HCT116 (cell line): ENCODE data around the gene NDUFS5. TPM values are rescaled to one million over a fixed set of nuclear protein-coding genes. Genes with fewer than 3 reads are reported as not detected.

Experiments
- ATAC-seq: fragments of 200-7000 bp; cut with Tn5 transposase; 2 replicates; pipeline ENCODE4 v1.9.1; 2020; ENCODE audit warnings: mild to moderate bottlenecking, moderate library complexity
- BruUV-seq: library from RNA; stranded (reverse); fragments of 400-500 nt; replicated peaks from 2 replicates; lab custom pipeline; 2021; lab: Mats Ljungman, UMichigan
- CTCF ChIA-PET: fragments of 300-600 bp; sonication (Branson Sonifier 250); formaldehyde crosslinking; loops from one replicate; lab custom pipeline; 2021; ENCODE audit warnings: antibody characterized with exemption; lab: Charles Lee
- POLR2A ChIA-PET: fragments of 300-600, 350-600 bp; sonication (Branson Sonifier 250); formaldehyde crosslinking; loops from one replicate; lab custom pipeline; 2021; ENCODE audit warnings: antibody characterized with exemption; lab: Charles Lee
- RAD21 ChIA-PET, 2 experiments: fragments of 300-600 bp; sonication (Branson Sonifier 250); formaldehyde crosslinking; loops; one replicate each; lab custom pipeline; 2023; ENCODE audit warnings: low total read pairs in 2 of 2; ENCODE audit not compliant: uncharacterized antibody in 2 of 2, unreplicated experiment in 2 of 2, low non-redundant PET in 1 of 2; lab: Charles Lee
- DNase-seq: peaks from one replicate; pipeline ENCODE4 v3.0.0-alpha.2; 2010; ENCODE audit warnings: low read depth, low spot score
- H2AFZ ChIP-seq: fragments of 200-600 bp; shearing (Covaris generic), sonication (generic); 2 replicates; pipeline ENCODE4 v1.6.1; 2017; ENCODE audit warnings: low read depth, mixed run types, mixed read lengths, antibody characterized with exemption, low read length; ENCODE audit not compliant: poor library complexity, severe bottlenecking
- H3K27ac ChIP-seq: 2 replicates; pipeline ENCODE4 v1.5.1; 2012; ENCODE audit warnings: low read depth, low read length
- H3K27me3 ChIP-seq: fragments of 200-600 bp; sonication (generic); 2 replicates; pipeline ENCODE4 v1.6.1; 2016; ENCODE audit warnings: mixed run types, low read length, mixed read lengths; ENCODE audit not compliant: insufficient read depth
- H3K36me3 ChIP-seq, 2 experiments: fragments of 200-500 bp in 1 of 2; fragments of 200-600 bp in 1 of 2; sonication (Bioruptor generic) in 1 of 2; sonication (generic) in 1 of 2; 2 replicates each; pipeline versions ENCODE4 v1.5.1 to v1.6.1; 2014 to 2016; ENCODE audit warnings: low read length in 2 of 2, inconsistent platforms in 1 of 2, mixed read lengths in 1 of 2, mixed run types in 1 of 2; ENCODE audit not compliant: insufficient read depth in 2 of 2, control insufficient read depth in 1 of 2
- H3K4me1 ChIP-seq, 2 experiments: fragments of 200-600 bp in 1 of 2; sonication (generic) in 1 of 2; 2 replicates each; pipeline versions ENCODE4 v1.5.1 to v1.6.1; 2012 to 2017; ENCODE audit warnings: low read length in 2 of 2, inconsistent platforms in 1 of 2, mild to moderate bottlenecking in 1 of 2, mixed read lengths in 1 of 2, mixed run types in 1 of 2, moderate library complexity in 1 of 2; ENCODE audit not compliant: insufficient read depth in 2 of 2, control insufficient read depth in 1 of 2
- H3K4me2 ChIP-seq: fragments of 200-600 bp; sonication (generic); 2 replicates; pipeline ENCODE4 v1.6.1; 2017; ENCODE audit warnings: mixed run types, low read length, mixed read lengths
- H3K4me3 ChIP-seq, 2 experiments: fragments of 200-600 bp in 1 of 2; sonication (generic) in 1 of 2; replicated peaks in 1 of 2; 2 replicates each; pipeline ENCODE4 v1.5.1; 2011 to 2016; ENCODE audit warnings: low read length in 2 of 2, control low read depth in 1 of 2, low read depth in 1 of 2, mild to moderate bottlenecking in 1 of 2, mixed read lengths in 1 of 2, mixed run types in 1 of 2
- H3K79me2 ChIP-seq: fragments of 200-600 bp; sonication (generic); 2 replicates; pipeline ENCODE4 v1.6.1; 2017; ENCODE audit warnings: mild to moderate bottlenecking, mixed run types, low read length, moderate library complexity, mixed read lengths; ENCODE audit not compliant: insufficient read depth
- H3K9ac ChIP-seq: fragments of 200-600 bp; sonication (generic); 2 replicates; pipeline ENCODE4 v1.6.1; 2016; ENCODE audit warnings: low read length, mixed read lengths
- H3K9me2 ChIP-seq: fragments of 200-600 bp; sonication (generic), shearing (Covaris generic); 2 replicates; pipeline ENCODE4 v1.6.1; 2017; ENCODE audit warnings: mixed run types, mild to moderate bottlenecking, moderate library complexity; ENCODE audit not compliant: insufficient read depth
- H3K9me3 ChIP-seq, 2 experiments: fragments of 200-500 bp in 1 of 2; fragments of 200-600 bp in 1 of 2; sonication (Bioruptor generic) in 1 of 2; sonication (generic) in 1 of 2; 2 replicates each; pipeline ENCODE4 v1.6.1; 2014 to 2017; ENCODE audit warnings: low read length in 2 of 2, mixed read lengths in 2 of 2, inconsistent platforms in 1 of 2, low read depth in 1 of 2, mild to moderate bottlenecking in 1 of 2, mixed run types in 1 of 2, moderate library complexity in 1 of 2; ENCODE audit not compliant: control insufficient read depth in 1 of 2, insufficient read depth in 1 of 2
- H4K20me1 ChIP-seq: fragments of 200-600 bp; sonication (generic), shearing (Covaris generic); 2 replicates; pipeline ENCODE4 v1.6.1; 2017; ENCODE audit warnings: mixed run types, mild to moderate bottlenecking, moderate library complexity; ENCODE audit not compliant: insufficient read depth
- CBX3 ChIP-seq: IDR thresholded peaks from 2 replicates; pipeline ENCODE4 v1.6.1; 2012; ENCODE audit warnings: low read depth
- CEBPB ChIP-seq: IDR thresholded peaks from 2 replicates; pipeline ENCODE4 v1.6.1; 2012; ENCODE audit warnings: low read depth
- ELF1 ChIP-seq: IDR thresholded peaks from 2 replicates; pipeline ENCODE4 v1.6.1; 2012; ENCODE audit warnings: low read depth, borderline replicate concordance
- EZH2 ChIP-seq: fragments of 200-600 bp; sonication (generic); IDR thresholded peaks from 2 replicates; pipeline ENCODE4 v1.6.1; 2017; ENCODE audit warnings: antibody characterized with exemption, mixed run types
- EZH2phosphoT487 ChIP-seq: fragments of 200-600 bp; IDR thresholded peaks from 2 replicates; pipeline ENCODE4 v1.6.1; 2018; ENCODE audit warnings: antibody characterized with exemption, borderline replicate concordance
- FOSL1 ChIP-seq: IDR thresholded peaks from 2 replicates; pipeline ENCODE4 v1.6.1; 2012; ENCODE audit warnings: low read depth
- JUND ChIP-seq: IDR thresholded peaks from 2 replicates; pipeline ENCODE4 v1.6.1; 2012
- POLR2A ChIP-seq: IDR thresholded peaks from 2 replicates; pipeline ENCODE4 v1.7.0; 2011; ENCODE audit warnings: borderline replicate concordance; ENCODE audit not compliant: insufficient read depth, insufficient read length; ENCODE audit errors: extremely low read depth
- POLR2AphosphoS5 ChIP-seq: IDR thresholded peaks from 2 replicates; pipeline ENCODE4 v1.6.1; 2011; ENCODE audit warnings: mild to moderate bottlenecking, low read depth, low read length, moderate library complexity
- RAD21 ChIP-seq: IDR thresholded peaks from 2 replicates; pipeline ENCODE4 v1.6.1; 2012; ENCODE audit warnings: low read depth, mild to moderate bottlenecking
- SRF ChIP-seq: IDR thresholded peaks from 2 replicates; pipeline ENCODE4 v1.6.1; 2012; ENCODE audit warnings: low read depth
- TCF7L2 ChIP-seq: IDR thresholded peaks from 2 replicates; pipeline ENCODE4 v1.7.0; 2011; ENCODE audit warnings: borderline replicate concordance, inconsistent platforms; ENCODE audit not compliant: insufficient read depth, insufficient read length; ENCODE audit errors: extremely low read depth
- YY1 ChIP-seq: IDR thresholded peaks from 2 replicates; pipeline ENCODE4 v1.6.1; 2011; ENCODE audit warnings: low read length, low read depth, moderate library complexity, mild to moderate bottlenecking; ENCODE audit not compliant: insufficient replicate concordance; ENCODE audit errors: extremely low read depth
- ZFX ChIP-seq: fragments of 450-650 bp; IDR thresholded peaks from 2 replicates; pipeline ENCODE4 v1.6.1; 2017
- intact Hi-C: fragments of 100-400 bp; cut with micrococcal nuclease; formaldehyde crosslinking; loops from 2 replicates; pipeline ENCODE4 v1.10.0; 2022
- total RNA-seq: library from RNA; stranded (reverse); gene quantifications from one replicate; pipeline ENCODE4 v1.2.1, GENCODE V29; 2021; ENCODE audit not compliant: unreplicated experiment
- TF ChIP-seq, protein P1 (sequence below), 3 experiments: fragments of 200-600 bp in 1 of 3; sonication (generic) in 1 of 3; IDR thresholded peaks in 2 of 3; conservative IDR thresholded peaks in 1 of 3; 2 replicates each; pipeline ENCODE4 v1.5.1; 2012 to 2017; ENCODE audit warnings: low read depth in 2 of 3, low read length in 2 of 3, antibody characterized with exemption in 1 of 3, borderline replicate concordance in 1 of 3, control low read depth in 1 of 3, mild to moderate bottlenecking in 1 of 3, mixed read lengths in 1 of 3, mixed run types in 1 of 3, moderate library complexity in 1 of 3; ENCODE audit not compliant: insufficient read depth in 1 of 3
- TF ChIP-seq, protein P2 (sequence below): IDR thresholded peaks from 2 replicates; pipeline ENCODE4 v1.6.1; 2012
- TF ChIP-seq, protein P3 (sequence below): IDR thresholded peaks from 2 replicates; pipeline ENCODE4 v1.6.1; 2012
- TF ChIP-seq, protein P4 (sequence below): IDR thresholded peaks from 2 replicates; pipeline ENCODE4 v1.6.1; 2011; ENCODE audit warnings: mild to moderate bottlenecking, low read length, moderate library complexity; ENCODE audit not compliant: insufficient replicate concordance; ENCODE audit errors: extremely low read depth

NDUFS5 gene
- total RNA-seq, 1 experiment from 2014 or later, result 263 TPM

DNA sequence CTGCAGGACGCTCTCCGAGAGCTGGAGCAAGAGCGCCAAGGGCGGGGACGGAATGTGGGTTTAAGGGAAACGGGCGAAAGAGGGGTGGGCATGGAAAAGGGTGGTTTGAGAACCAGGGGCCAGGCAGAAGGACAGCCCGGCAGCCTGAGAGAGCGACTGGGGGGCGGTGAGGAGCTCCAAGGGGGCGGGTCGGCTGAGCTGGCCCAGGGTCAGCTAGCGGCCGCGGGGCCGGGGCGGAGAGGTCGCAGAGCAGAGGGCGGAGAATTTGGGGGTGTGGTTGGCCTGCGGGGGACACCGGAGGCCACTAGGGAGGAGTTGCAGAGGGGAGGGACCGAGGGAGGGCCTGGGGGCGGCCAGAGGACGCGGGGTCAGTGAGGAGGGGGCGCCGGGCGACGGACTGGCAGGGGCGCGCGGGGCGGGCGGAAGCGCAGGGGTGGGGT is 54.7 kb downstream of the NDUFS5 start:
- peak overlapping the region; percentile 59 for H2AFZ ChIP-seq

More for the DNA sequence above, 54.7 kb downstream of the NDUFS5 start:
- Histone ChIP-seq H3K9ac (no peak overlapping the region), H3K4me2 (peak overlapping the region; percentile 78), H3K4me3 (peak overlapping the region; percentile 36 to 41), H4K20me1 (no peaks in the 10 kb centered on the region), H3K4me1 (peaks cover 8 to 14% of the 10 kb centered on the region in 2 experiments), H3K9me3 (no peaks in the 10 kb centered on the region), H3K36me3 (no peaks in the 10 kb centered on the region), H3K79me2 (no peaks in the 10 kb centered on the region), H3K9me2 (no peaks in the 10 kb centered on the region), H3K27me3 (peaks cover 5% of the 10 kb centered on the region; the same call in 1 of the 2 replicates), H3K27ac (no peak overlapping the region)
- TF ChIP-seq, protein P1, sequence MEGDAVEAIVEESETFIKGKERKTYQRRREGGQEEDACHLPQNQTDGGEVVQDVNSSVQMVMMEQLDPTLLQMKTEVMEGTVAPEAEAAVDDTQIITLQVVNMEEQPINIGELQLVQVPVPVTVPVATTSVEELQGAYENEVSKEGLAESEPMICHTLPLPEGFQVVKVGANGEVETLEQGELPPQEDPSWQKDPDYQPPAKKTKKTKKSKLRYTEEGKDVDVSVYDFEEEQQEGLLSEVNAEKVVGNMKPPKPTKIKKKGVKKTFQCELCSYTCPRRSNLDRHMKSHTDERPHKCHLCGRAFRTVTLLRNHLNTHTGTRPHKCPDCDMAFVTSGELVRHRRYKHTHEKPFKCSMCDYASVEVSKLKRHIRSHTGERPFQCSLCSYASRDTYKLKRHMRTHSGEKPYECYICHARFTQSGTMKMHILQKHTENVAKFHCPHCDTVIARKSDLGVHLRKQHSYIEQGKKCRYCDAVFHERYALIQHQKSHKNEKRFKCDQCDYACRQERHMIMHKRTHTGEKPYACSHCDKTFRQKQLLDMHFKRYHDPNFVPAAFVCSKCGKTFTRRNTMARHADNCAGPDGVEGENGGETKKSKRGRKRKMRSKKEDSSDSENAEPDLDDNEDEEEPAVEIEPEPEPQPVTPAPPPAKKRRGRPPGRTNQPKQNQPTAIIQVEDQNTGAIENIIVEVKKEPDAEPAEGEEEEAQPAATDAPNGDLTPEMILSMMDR (IDR thresholded peaks at IDR 0.05 in 2 of 3, conservative IDR thresholded peaks at IDR 0.05 in 1 of 3; ENCODE audit: borderline replicate concordance in 1 of 3, insufficient read depth in 1 of 3, low read depth in 2 of 3, low read length in 2 of 3), result no peak
- no peak for TF ChIP-seq YY1
- TF ChIP-seq, protein P2, sequence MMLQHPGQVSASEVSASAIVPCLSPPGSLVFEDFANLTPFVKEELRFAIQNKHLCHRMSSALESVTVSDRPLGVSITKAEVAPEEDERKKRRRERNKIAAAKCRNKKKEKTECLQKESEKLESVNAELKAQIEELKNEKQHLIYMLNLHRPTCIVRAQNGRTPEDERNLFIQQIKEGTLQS, result no peak
- TF ChIP-seq CEBPB, result no peak
- no peak for TF ChIP-seq CBX3
- no peak for TF ChIP-seq JUND
- no peak for TF ChIP-seq FOSL1
- TF ChIP-seq EZH2, result no peak
- no peak for TF ChIP-seq POLR2A
- TF ChIP-seq POLR2AphosphoS5, result no peak
- TF ChIP-seq, protein P3, sequence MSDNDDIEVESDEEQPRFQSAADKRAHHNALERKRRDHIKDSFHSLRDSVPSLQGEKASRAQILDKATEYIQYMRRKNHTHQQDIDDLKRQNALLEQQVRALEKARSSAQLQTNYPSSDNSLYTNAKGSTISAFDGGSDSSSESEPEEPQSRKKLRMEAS, result no peak
- TF ChIP-seq RAD21, result no peak
- TF ChIP-seq SRF, result no peak
- TF ChIP-seq TCF7L2, result no peak
- TF ChIP-seq, protein P4, sequence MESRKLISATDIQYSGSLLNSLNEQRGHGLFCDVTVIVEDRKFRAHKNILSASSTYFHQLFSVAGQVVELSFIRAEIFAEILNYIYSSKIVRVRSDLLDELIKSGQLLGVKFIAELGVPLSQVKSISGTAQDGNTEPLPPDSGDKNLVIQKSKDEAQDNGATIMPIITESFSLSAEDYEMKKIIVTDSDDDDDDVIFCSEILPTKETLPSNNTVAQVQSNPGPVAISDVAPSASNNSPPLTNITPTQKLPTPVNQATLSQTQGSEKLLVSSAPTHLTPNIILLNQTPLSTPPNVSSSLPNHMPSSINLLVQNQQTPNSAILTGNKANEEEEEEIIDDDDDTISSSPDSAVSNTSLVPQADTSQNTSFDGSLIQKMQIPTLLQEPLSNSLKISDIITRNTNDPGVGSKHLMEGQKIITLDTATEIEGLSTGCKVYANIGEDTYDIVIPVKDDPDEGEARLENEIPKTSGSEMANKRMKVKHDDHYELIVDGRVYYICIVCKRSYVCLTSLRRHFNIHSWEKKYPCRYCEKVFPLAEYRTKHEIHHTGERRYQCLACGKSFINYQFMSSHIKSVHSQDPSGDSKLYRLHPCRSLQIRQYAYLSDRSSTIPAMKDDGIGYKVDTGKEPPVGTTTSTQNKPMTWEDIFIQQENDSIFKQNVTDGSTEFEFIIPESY, result no peak
- no peak for TF ChIP-seq ZFX
- TF ChIP-seq ELF1, result no peak
- TF ChIP-seq EZH2phosphoT487, result no peak
- ChIA-PET POLR2A (interaction anchor here (0.9 kb wide), 1 partner anchor 9 kb away, joined by 3 read pairs; no protein-coding TSS in a partner anchor), CTCF (interaction anchor here (1.3 to 1.7 kb wide), 3 partner anchors 8 to 18 kb away, joined by 4 to 10 read pairs (median 4); no protein-coding TSS in a partner anchor), RAD21 (interaction anchor here (0.6 kb wide), 2 partner anchors 20 to 146 kb away, joined by 3 read pairs; no protein-coding TSS in a partner anchor)
- ATAC-seq, result peak; percentile 50
- no peak for DNase-seq
- intact Hi-C loops, result no loop called here
- BruUV-seq, result no TSS peak
